SU-DHL-6 (cell line): Measurements from ENCODE around the gene UACA.

Source experiments
- H2AFZ ChIP-seq: fragments of 200-600 bp; sonication (generic); 2 replicates; pipeline ENCODE4 v1.6.1; 2014; ENCODE audit warnings: low read depth, mild to moderate bottlenecking, moderate library complexity, mixed read lengths, antibody characterized with exemption, low read length; ENCODE audit not compliant: severe bottlenecking
- H3F3A ChIP-seq: fragments of 200-600 bp; shearing (Covaris generic); 2 replicates; pipeline ENCODE4 v1.6.0; 2016; ENCODE audit warnings: antibody characterized with exemption, mild to moderate bottlenecking; ENCODE audit not compliant: insufficient read depth
- H3K27ac ChIP-seq: fragments of 200-600 bp; sonication (generic); 2 replicates; pipeline ENCODE4 v1.5.1; 2016; ENCODE audit warnings: low read depth, mild to moderate bottlenecking, low read length, moderate library complexity, mixed read lengths
- H3K27me3 ChIP-seq: fragments of 200-600 bp; sonication (generic), shearing (Covaris generic); 2 replicates; pipeline ENCODE4 v1.6.0; 2014; ENCODE audit warnings: mild to moderate bottlenecking, low read length
- H3K36me3 ChIP-seq: fragments of 200-600 bp; sonication (generic); 2 replicates; pipeline ENCODE4 v1.6.1; 2014; ENCODE audit warnings: mild to moderate bottlenecking, low read length, mixed read lengths
- H3K4me2 ChIP-seq: fragments of 300-600, 200-600 bp; shearing (Covaris generic), sonication (generic); 2 replicates; pipeline ENCODE4 v1.6.0; 2014; ENCODE audit warnings: low read length, low read depth, mild to moderate bottlenecking; ENCODE audit not compliant: poor library complexity, severe bottlenecking
- H3K4me3 ChIP-seq: fragments of 200-600 bp; sonication (generic); 2 replicates; pipeline ENCODE4 v1.5.1; 2014; ENCODE audit warnings: antibody characterized with exemption, low read length, mild to moderate bottlenecking, mixed read lengths; ENCODE audit not compliant: insufficient read depth, poor library complexity, severe bottlenecking
- H3K79me2 ChIP-seq: fragments of 200-600 bp; sonication (generic); 2 replicates; pipeline ENCODE4 v1.6.1; 2014; ENCODE audit warnings: mild to moderate bottlenecking, low read length, moderate library complexity; ENCODE audit not compliant: insufficient read depth
- H3K9ac ChIP-seq: fragments of 200-600 bp; sonication (generic); 2 replicates; pipeline ENCODE4 v1.7.0; 2014; ENCODE audit warnings: mild to moderate bottlenecking, low read length
- H3K9me2 ChIP-seq: fragments of 200-600 bp; sonication (generic); replicated peaks from 2 replicates; pipeline ENCODE4 v1.6.1; 2014; ENCODE audit warnings: low read length; ENCODE audit not compliant: insufficient read depth
- H3K9me3 ChIP-seq: fragments of 200-600 bp; sonication (generic); 2 replicates; pipeline ENCODE4 v1.6.1; 2014; ENCODE audit warnings: low read length, mixed read lengths; ENCODE audit not compliant: insufficient read depth
- H4K20me1 ChIP-seq: fragments of 200-600 bp; sonication (generic); 2 replicates; pipeline ENCODE4 v1.6.1; 2014; ENCODE audit warnings: low read depth, mild to moderate bottlenecking, antibody characterized with exemption, low read length, moderate library complexity, mixed read lengths
- CTCF ChIP-seq: fragments of 200-600 bp; sonication (generic); IDR thresholded peaks from one replicate; pipeline ENCODE4 v1.5.1; 2017; ENCODE audit warnings: antibody characterized with exemption, mild to moderate bottlenecking, low read length, moderate library complexity; ENCODE audit not compliant: insufficient read depth, poor library complexity, severe bottlenecking
- EZH2phosphoT487 ChIP-seq: fragments of 200-600 bp; sonication (generic), shearing (Covaris generic); conservative IDR thresholded peaks from 2 replicates; pipeline ENCODE4 v1.6.1; 2018; ENCODE audit warnings: mild to moderate bottlenecking, antibody characterized with exemption, low read length, moderate library complexity, mixed read lengths

The UACA gene

GRCh38 chr15:70604666-70605315, 158.6 kb downstream of the UACA start:
- Histone ChIP-seq H3K9me2 (no peaks in the 10 kb centered on the region), H3K27ac (no peak overlapping the region), H3K27me3 (no peaks in the 10 kb centered on the region), H3K4me2 (no peak overlapping the region), H3K9me3 (no peaks in the 10 kb centered on the region), H3K79me2 (no peaks in the 10 kb centered on the region), H3K9ac (no peak overlapping the region), H4K20me1 (no peaks in the 10 kb centered on the region), H3K36me3 (no peaks in the 10 kb centered on the region), H3F3A (no peaks in the 10 kb centered on the region), H2AFZ (no peak overlapping the region), H3K4me3 (no peak overlapping the region)
- TF ChIP-seq EZH2phosphoT487: no peak
- no peak for TF ChIP-seq CTCF
